Keratinocyte (primary cell): ENCODE measurements around the gene SUPT5H.

ENCODE experiments used
- EZH2 ChIP-seq: IDR thresholded peaks from one replicate; pipeline ENCODE4 v1.6.1; 2012; ENCODE audit warnings: inconsistent platforms, mild to moderate bottlenecking, low read length, moderate library complexity
- TF ChIP-seq, protein P1 (sequence below), 3 experiments: IDR thresholded peaks in 1 of 3; conservative IDR thresholded peaks in 1 of 3; optimal IDR thresholded peaks in 1 of 3; 2 replicates in 2 of 3; 3 replicates in 1 of 3; pipeline versions ENCODE3 to v1.5.1; 2011; ENCODE audit warnings: low read length in 3 of 3, mild to moderate bottlenecking in 3 of 3, moderate library complexity in 2 of 3, control low read depth in 1 of 3, inconsistent platforms in 1 of 3; ENCODE audit not compliant: insufficient read depth in 2 of 3; ENCODE audit errors: extremely low read depth in 1 of 3

GRCh38 chr19:39444598-39445195, 685 bp upstream of the SUPT5H start:
- TF ChIP-seq, protein P1, sequence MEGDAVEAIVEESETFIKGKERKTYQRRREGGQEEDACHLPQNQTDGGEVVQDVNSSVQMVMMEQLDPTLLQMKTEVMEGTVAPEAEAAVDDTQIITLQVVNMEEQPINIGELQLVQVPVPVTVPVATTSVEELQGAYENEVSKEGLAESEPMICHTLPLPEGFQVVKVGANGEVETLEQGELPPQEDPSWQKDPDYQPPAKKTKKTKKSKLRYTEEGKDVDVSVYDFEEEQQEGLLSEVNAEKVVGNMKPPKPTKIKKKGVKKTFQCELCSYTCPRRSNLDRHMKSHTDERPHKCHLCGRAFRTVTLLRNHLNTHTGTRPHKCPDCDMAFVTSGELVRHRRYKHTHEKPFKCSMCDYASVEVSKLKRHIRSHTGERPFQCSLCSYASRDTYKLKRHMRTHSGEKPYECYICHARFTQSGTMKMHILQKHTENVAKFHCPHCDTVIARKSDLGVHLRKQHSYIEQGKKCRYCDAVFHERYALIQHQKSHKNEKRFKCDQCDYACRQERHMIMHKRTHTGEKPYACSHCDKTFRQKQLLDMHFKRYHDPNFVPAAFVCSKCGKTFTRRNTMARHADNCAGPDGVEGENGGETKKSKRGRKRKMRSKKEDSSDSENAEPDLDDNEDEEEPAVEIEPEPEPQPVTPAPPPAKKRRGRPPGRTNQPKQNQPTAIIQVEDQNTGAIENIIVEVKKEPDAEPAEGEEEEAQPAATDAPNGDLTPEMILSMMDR (optimal IDR thresholded peaks at IDR 0.05 in 1 of 3, IDR thresholded peaks at IDR 0.05 in 1 of 3, conservative IDR thresholded peaks at IDR 0.05 in 1 of 3; ENCODE audit: extremely low read depth in 1 of 3, insufficient read depth in 2 of 3, low read length in 3 of 3) = no peak
- TF ChIP-seq EZH2 = no peak
